ENCODE results near the gene SRSF1.
"Not testable (repeated sequence)": the region's sequence is repeated elsewhere in the genome, so short reads cannot be mapped to it uniquely, and the experiment has no call there.

The SRSF1 gene

GRCh38 chr17:57994436-57994835 is 12.6 kb downstream of the SRSF1 start:
- DNase-seq = no peak

DNA sequence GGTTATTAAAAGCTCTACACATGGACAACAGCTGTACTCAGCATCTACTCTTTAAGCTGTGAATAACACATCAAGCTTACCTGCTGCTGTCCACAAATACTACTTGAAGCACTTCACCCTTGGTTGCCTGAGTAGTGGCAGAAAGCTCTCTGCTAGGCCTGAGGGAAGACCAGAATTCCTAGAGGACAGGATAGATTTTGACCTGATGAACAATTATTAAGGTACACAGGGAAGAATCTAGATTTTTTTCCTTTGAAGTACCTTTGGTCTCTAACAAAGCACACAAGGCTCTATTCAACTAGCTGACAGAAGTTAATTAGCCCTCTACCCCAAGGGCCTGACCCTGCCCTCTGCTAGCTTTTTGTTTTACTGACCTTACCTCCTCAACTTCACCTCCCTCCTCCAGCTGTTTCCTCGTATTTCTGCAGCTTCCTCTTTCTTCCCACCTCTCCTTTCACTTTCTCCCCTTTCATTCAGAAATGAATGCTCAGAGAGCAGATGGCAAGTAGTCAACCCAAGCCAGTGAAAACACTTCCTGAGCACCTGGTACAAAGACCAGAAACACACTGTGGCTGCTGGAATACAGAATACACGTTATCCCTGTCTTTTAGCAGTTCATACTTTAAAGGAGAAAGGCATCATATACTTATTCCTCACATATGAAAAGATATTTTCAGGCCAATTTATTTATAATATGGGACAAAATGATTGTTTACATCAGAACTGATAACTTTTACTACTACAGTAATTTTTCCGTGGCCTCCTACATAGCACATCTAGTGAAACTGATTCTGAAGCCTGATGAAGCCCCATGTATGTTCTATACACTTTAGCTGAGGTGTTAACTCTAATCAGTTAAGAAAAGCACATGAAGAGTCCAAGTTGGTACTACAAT is 13.3 kb downstream of the SRSF1 start:
- DNase-seq = no peak

- DNase-seq = no peak
Measured at GRCh38 chr17:57991537-57991936, 15.5 kb downstream of the SRSF1 start.

DNA sequence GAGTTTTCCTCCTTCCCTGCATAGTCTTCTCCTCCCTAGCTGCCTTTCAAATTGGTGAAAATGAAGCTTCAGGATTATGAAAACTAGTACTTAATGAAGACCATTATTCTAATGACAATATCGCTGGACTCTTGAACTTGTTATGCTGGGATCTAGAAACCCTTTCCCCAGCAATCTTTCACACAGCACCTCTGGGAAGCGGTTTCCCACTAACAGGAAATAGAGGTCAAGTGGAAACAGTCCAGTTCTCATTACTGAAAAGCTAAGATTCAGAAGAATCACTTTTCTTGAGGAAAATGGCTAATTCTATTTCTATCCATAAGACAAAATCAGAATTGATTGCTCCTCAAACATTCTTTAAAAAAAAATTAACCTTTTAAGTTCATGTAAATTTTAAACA is 17.0 kb downstream of the SRSF1 start:
- no peak for DNase-seq

GRCh38 chr17:57988301-57989250 is 18.5 kb downstream of the SRSF1 start:
- DNase-seq = peak; percentile 89

GRCh38 chr17:57987581-57988300 is 19.3 kb downstream of the SRSF1 start, which contains the start of gene VEZF1:
VEZF1 (minus strand) TSS chr17:57988254; CDS start chr17:57988111, 143 bp downstream.
- peak; percentile 93 for DNase-seq

DNA sequence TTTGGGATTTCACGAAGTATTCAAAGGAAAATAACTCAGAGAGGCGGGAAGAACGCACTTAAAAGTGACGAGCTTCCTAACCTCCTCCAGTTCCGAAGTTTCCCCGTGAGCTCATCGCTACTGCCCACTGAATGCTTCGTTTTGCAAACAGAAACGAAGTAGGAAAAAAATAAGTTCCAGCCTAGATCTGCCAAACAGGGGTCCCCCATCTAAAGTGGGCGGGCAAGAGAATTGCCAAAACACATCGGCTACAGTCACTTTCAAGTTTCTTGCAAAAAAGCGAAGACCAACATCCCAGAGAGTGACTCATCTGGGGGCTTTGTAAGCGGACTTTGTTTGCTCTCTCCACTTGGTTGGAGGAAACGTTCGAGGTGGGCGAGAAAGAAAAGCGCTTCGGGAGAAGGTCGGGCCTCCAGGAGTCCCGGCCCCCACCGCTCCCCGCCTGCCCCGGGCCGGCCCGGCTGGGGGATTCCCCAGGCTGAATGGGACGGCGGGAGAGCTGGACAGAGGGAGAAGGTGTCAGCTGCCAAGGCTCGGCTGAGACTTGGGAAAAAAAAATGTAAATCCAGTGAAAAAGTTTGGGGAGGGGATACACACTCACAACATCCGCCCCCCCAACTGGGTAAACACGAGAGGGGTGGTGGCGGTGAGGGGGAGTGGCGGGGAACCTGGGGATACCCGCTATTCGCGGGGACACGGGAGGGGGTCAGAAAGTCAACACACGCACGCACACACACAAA is 20.0 kb downstream of the SRSF1 start:
- peak; percentile 77 for DNase-seq

GRCh38 chr17:57985675-57985974 is 21.4 kb downstream of the SRSF1 start:
- no peak for DNase-seq

GRCh38 chr17:57984936-57985674 is 21.9 kb downstream of the SRSF1 start:
- no peak for DNase-seq

GRCh38 chr17:57984261-57984890 is 22.7 kb downstream of the SRSF1 start:
- no peak for DNase-seq

DNA sequence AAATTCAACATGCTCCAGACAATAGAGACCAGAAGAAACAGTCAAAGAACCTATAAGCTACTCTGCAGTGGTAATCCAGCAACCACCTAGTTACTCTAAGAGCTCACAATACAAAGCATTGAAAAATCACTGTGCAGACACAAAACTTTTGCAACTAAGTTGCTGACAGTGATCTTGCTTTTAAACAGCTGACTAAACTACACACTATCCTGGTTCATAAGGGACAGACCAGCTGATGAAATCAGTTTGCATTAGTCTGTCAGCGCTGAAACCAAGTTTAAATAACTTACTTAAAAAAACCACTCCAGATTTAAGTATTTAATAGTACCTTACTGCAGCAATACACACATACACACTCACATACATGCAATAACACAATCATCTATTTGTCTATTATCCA is 23.6 kb downstream of the SRSF1 start:
- no peak for DNase-seq

DNA sequence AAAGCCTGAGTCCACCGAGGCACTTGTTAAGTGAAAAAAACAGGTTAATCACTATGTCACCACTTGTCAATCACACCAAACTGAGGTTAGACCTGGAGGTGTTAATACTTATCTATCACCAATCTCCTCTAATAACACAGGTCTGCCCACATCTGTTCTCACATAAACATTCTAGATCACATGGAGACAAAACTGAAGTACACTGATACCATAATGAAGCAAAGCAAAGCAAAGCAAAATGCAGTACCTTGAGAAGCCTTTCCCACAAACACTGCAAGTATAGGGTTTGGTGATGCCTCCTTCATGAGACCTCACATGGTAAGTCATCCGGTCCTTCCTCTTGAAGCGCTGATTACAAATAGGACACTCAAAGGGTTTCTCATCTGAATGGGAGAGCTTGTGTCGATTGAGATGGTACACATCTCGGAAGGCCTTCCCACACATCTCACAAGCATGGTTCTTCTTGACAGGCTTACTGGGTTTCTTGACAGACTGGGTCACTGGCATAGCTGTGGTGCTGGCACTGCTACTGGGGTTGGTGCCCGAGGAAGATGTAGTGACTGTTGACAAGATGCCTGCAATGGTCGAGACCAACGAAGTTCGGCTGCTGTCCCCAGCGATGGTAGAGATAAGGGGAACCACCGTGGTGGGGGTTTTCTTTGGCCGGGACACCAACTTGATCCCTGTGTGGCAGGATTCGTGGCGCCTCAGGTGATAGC is 24.4 kb downstream of the SRSF1 start:
- no peak for DNase-seq

DNA sequence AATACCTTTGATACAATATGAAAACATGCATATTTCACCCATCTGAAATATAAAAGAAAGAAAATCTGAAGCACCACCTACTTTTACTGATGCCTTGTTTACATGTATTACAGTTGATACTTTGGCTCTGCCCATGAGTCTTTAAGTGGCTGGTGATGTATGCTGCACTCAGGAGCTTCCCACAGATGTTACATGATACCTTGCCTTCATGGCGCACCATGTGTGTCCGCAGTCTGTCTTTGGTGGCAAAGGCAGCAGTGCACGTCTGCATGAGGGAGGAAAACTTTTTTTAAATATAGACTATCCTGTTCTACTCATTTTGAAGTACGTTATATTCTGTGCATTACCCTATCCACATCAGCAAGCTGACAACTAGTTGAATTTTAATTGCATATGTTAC is 26.5 kb downstream of the SRSF1 start:
- no peak for DNase-seq

DNA sequence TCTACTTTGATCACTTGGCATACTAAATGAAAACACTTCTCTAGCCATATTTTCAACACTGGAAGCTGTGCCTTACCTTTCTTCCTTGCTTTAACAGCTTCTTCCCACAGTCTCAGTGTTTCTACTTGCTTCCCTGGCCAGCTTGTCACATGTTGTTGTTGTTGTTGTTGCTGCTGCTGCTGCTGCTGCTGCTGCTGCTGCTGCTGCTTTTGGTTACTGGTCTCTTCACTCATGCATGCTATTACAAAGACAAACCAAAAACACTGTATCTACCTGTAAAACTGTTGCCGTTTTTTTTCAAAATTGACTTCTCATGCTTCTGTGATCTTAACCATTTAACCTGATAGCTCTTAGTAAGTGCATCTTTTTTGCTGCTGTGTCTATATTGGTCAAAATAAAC is 28.0 kb downstream of the SRSF1 start:
- DNase-seq = no peak

- no peak for DNase-seq
Measured at GRCh38 chr17:57976594-57976993, 30.5 kb downstream of the SRSF1 start.

- no peak for DNase-seq
Measured at GRCh38 chr17:57975044-57975443, 32.0 kb downstream of the SRSF1 start.

GRCh38 chr17:57974053-57974824 is 32.8 kb downstream of the SRSF1 start:
- not testable (repeated sequence) for DNase-seq

GRCh38 chr17:57972151-57972550 is 34.9 kb downstream of the SRSF1 start:
- DNase-seq = no peak

DNA sequence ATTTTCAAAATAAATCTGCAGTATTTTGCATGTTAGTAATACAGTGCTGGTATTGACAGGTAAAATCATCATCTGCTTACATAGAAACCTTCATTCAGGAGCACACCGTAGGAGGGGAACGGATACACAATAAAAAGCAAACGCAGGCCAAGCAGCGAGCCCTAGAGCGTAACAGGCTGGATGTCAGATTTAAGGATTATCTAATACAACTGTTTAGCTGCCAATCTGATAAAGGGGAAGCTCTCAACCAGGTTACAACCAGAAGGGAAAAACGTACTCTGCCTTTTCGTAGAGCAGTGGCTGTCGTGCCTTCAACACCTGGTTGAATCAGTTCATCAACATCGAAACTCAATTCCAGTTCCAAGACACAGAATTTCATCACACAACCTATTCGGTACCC is 35.5 kb downstream of the SRSF1 start:
- no peak for DNase-seq

Measured in right kidney (tissue), 1 donor.